Measurements from ENCODE around the gene GIT2.

GRCh38 chr12:109946505-109946904 lies 49.7 kb downstream of the GIT2 start:
- TF ChIP-seq CTCF (IDR thresholded peaks at IDR 0.05) = no peak
- TF ChIP-seq POLR2A (IDR thresholded peaks at IDR 0.05) = no peak

All from adrenal gland (tissue), 5 donors.